Measurements from ENCODE around the gene CIART. TPM values are rescaled to one million over a fixed set of nuclear protein-coding genes. Genes with fewer than 3 reads are reported as not detected.
"Not testable (repeated sequence)": the region's sequence is repeated elsewhere in the genome, so short reads cannot be mapped to it uniquely, and the experiment has no call there.

The CIART gene
- total RNA-seq (10 to 100 TPM in 1 of 2 donors, 1 to 10 TPM in 1; 4.3 to 14.7 TPM), polyA plus RNA-seq (ENCODE audit: insufficient read length in 2 of 2) (10 to 100 TPM; 11.0 to 14.1 TPM)
- long read RNA-seq, donor 1, partial matches to known transcripts: 0 of 5 reads
- long read RNA-seq, donor 1, other reads (novel, unspliced or antisense): 0 of 5 reads
- long read RNA-seq, donor 2: 0 reads
- long read RNA-seq, donor 3, partial matches to known transcripts: 0 of 5 reads
- long read RNA-seq, donor 3, other reads (novel, unspliced or antisense): 0 of 5 reads
- long read RNA-seq, donor 4, partial matches to known transcripts: 0 of 4 reads
- long read RNA-seq, donor 4, other reads (novel, unspliced or antisense): 0 of 4 reads

- Histone ChIP-seq H3K27me3 (ENCODE audit: control insufficient read depth, insufficient read depth, low read length) (no peaks in the 10 kb centered on the region), H3K4me3 (ENCODE audit: low read depth, low read length) (peak within 1 kb of the TSS; percentile 84), H3K27ac (ENCODE audit: low read depth, low read length) (peak within 1 kb of the TSS; percentile 83), H3K9me3 (ENCODE audit: control insufficient read depth, insufficient read depth, low read length) (no peaks in the 10 kb centered on the region), H3K4me1 (ENCODE audit: control insufficient read depth, insufficient read depth, low read length) (peaks cover 20% of the 10 kb centered on the region), H3K36me3 (ENCODE audit: control insufficient read depth, insufficient read depth, low read length) (peaks cover 11% of the 10 kb centered on the region)
- DNase-seq (ENCODE audit: low read depth in 4 of 6, low spot score in 6 of 6): peak; percentile 90 to 99 (median 95)
- WGBS (ENCODE audit: insufficient coverage): under 1% methylated on average over 32 of the region's 46 CpGs
Measured at GRCh38 chr1:150281758-150282557, at the start of gene CIART. CIART (plus strand) TSS chr1:150282554; CDS start chr1:150283268, 714 bp downstream.

- H3K27ac ChIP-seq (ENCODE audit: low read depth, low read length); DNase-seq (ENCODE audit: low read depth in 4 of 6, low spot score in 6 of 6); H3K36me3 ChIP-seq (ENCODE audit: control insufficient read depth, insufficient read depth, low read length); H3K4me3 ChIP-seq (ENCODE audit: low read depth, low read length); H3K9me3 ChIP-seq (ENCODE audit: control insufficient read depth, insufficient read depth, low read length); H3K27me3 ChIP-seq (ENCODE audit: control insufficient read depth, insufficient read depth, low read length): not testable (repeated sequence)
- peaks cover 11% of the 10 kb centered on the region for H3K4me1 ChIP-seq (ENCODE audit: control insufficient read depth, insufficient read depth, low read length)
- WGBS (ENCODE audit: insufficient coverage): 97% methylated on average over 8 of the region's 10 CpGs
Measured at GRCh38 chr1:150232921-150233320, 49.4 kb upstream of the CIART start.

GRCh38 chr1:150233359-150234308 is 48.7 kb upstream of the CIART start:
- Histone ChIP-seq H3K9me3 (ENCODE audit: control insufficient read depth, insufficient read depth, low read length) (no peaks in the 10 kb centered on the region), H3K4me1 (ENCODE audit: control insufficient read depth, insufficient read depth, low read length) (peaks cover 11% of the 10 kb centered on the region), H3K27ac (ENCODE audit: low read depth, low read length) (peak overlapping the region; percentile 97), H3K4me3 (ENCODE audit: low read depth, low read length) (peak overlapping the region; percentile 95), H3K36me3 (ENCODE audit: control insufficient read depth, insufficient read depth, low read length) (peaks cover 10% of the 10 kb centered on the region), H3K27me3 (ENCODE audit: control insufficient read depth, insufficient read depth, low read length) (no peaks in the 10 kb centered on the region)
- 20% methylated on average over 1 of the region's 15 CpGs for WGBS (ENCODE audit: insufficient coverage)
- DNase-seq (ENCODE audit: low read depth in 4 of 6, low spot score in 6 of 6): peak in 1 of 6 donors; percentile 9

GRCh38 chr1:150234309-150234565 is 48.1 kb upstream of the CIART start:
- peak overlapping the region; percentile 97 for H3K27ac ChIP-seq (ENCODE audit: low read depth, low read length)
- H3K27me3 ChIP-seq (ENCODE audit: control insufficient read depth, insufficient read depth, low read length): no peaks in the 10 kb centered on the region
- peaks cover 8% of the 10 kb centered on the region for H3K36me3 ChIP-seq (ENCODE audit: control insufficient read depth, insufficient read depth, low read length)
- H3K9me3 ChIP-seq (ENCODE audit: control insufficient read depth, insufficient read depth, low read length): no peaks in the 10 kb centered on the region
- 0% methylated on average over 9 of the region's 9 CpGs for WGBS (ENCODE audit: insufficient coverage)
- DNase-seq (ENCODE audit: low read depth in 4 of 6, low spot score in 6 of 6): no peak
- peaks cover 11% of the 10 kb centered on the region for H3K4me1 ChIP-seq (ENCODE audit: control insufficient read depth, insufficient read depth, low read length)
- H3K4me3 ChIP-seq (ENCODE audit: low read depth, low read length): peak overlapping the region; percentile 95

- Histone ChIP-seq H3K4me3 (ENCODE audit: low read depth, low read length) (peak overlapping the region; percentile 95), H3K27ac (ENCODE audit: low read depth, low read length) (peak overlapping the region; percentile 97), H3K27me3 (ENCODE audit: control insufficient read depth, insufficient read depth, low read length) (no peaks in the 10 kb centered on the region), H3K9me3 (ENCODE audit: control insufficient read depth, insufficient read depth, low read length) (no peaks in the 10 kb centered on the region), H3K36me3 (ENCODE audit: control insufficient read depth, insufficient read depth, low read length) (peaks cover 5% of the 10 kb centered on the region), H3K4me1 (ENCODE audit: control insufficient read depth, insufficient read depth, low read length) (peaks cover 11% of the 10 kb centered on the region)
- peak in 2 of 6 donors; percentile 73 to 82 for DNase-seq (ENCODE audit: low read depth in 4 of 6, low spot score in 6 of 6)
- under 1% methylated on average over 76 of the region's 78 CpGs for WGBS (ENCODE audit: insufficient coverage)
Measured at GRCh38 chr1:150234566-150235293, 47.6 kb upstream of the CIART start.

- Histone ChIP-seq H3K4me3 (ENCODE audit: low read depth, low read length) (peak overlapping the region; percentile 95), H3K9me3 (ENCODE audit: control insufficient read depth, insufficient read depth, low read length) (no peaks in the 10 kb centered on the region), H3K4me1 (ENCODE audit: control insufficient read depth, insufficient read depth, low read length) (peaks cover 11% of the 10 kb centered on the region), H3K27me3 (ENCODE audit: control insufficient read depth, insufficient read depth, low read length) (no peaks in the 10 kb centered on the region), H3K27ac (ENCODE audit: low read depth, low read length) (peak overlapping the region; percentile 97), H3K36me3 (ENCODE audit: control insufficient read depth, insufficient read depth, low read length) (peaks cover 2% of the 10 kb centered on the region)
- 2% methylated on average over 9 of the region's 27 CpGs for WGBS (ENCODE audit: insufficient coverage)
- peak in 2 of 6 donors; percentile 42 to 59 for DNase-seq (ENCODE audit: low read depth in 4 of 6, low spot score in 6 of 6)
Measured at GRCh38 chr1:150235294-150235851, 47.0 kb upstream of the CIART start.

GRCh38 chr1:150235852-150236613 is 46.3 kb upstream of the CIART start, which contains the start of gene ANP32E:
ANP32E (minus strand) TSS chr1:150236112; CDS start chr1:150235786, 326 bp downstream.
- DNase-seq (ENCODE audit: low read depth in 4 of 6, low spot score in 6 of 6): peak; percentile 90 to 99 (median 94)
- Histone ChIP-seq H3K27ac (ENCODE audit: low read depth, low read length) (peak within 1 kb of the TSS; percentile 97), H3K4me3 (ENCODE audit: low read depth, low read length) (peak within 1 kb of the TSS; percentile 95), H3K36me3 (ENCODE audit: control insufficient read depth, insufficient read depth, low read length) (peaks cover 2% of the 10 kb centered on the region), H3K4me1 (ENCODE audit: control insufficient read depth, insufficient read depth, low read length) (peaks cover 11% of the 10 kb centered on the region), H3K9me3 (ENCODE audit: control insufficient read depth, insufficient read depth, low read length) (no peaks in the 10 kb centered on the region), H3K27me3 (ENCODE audit: control insufficient read depth, insufficient read depth, low read length) (no peaks in the 10 kb centered on the region)
- WGBS (ENCODE audit: insufficient coverage): under 1% methylated on average over 14 of the region's 33 CpGs

- H3K27me3 ChIP-seq (ENCODE audit: control insufficient read depth, insufficient read depth, low read length): no peaks in the 10 kb centered on the region
- peak overlapping the region; percentile 95 for H3K4me3 ChIP-seq (ENCODE audit: low read depth, low read length)
- peak overlapping the region; percentile 97 for H3K27ac ChIP-seq (ENCODE audit: low read depth, low read length)
- DNase-seq (ENCODE audit: low read depth in 4 of 6, low spot score in 6 of 6): peak in 1 of 6 donors; percentile 91
- WGBS (ENCODE audit: insufficient coverage): 0% methylated on average over 2 of the region's 10 CpGs
- no peaks in the 10 kb centered on the region for H3K9me3 ChIP-seq (ENCODE audit: control insufficient read depth, insufficient read depth, low read length)
- H3K4me1 ChIP-seq (ENCODE audit: control insufficient read depth, insufficient read depth, low read length): peaks cover 11% of the 10 kb centered on the region
- no peaks in the 10 kb centered on the region for H3K36me3 ChIP-seq (ENCODE audit: control insufficient read depth, insufficient read depth, low read length)
Measured at GRCh38 chr1:150236614-150237100, 45.7 kb upstream of the CIART start.

Measured in spinal cord (tissue), 10 donors.